Hematopoietic multipotent progenitor cell (in vitro differentiated cells): Measurements from ENCODE around the gene GVQW3. TPM values are rescaled to one million over a fixed set of nuclear protein-coding genes. Genes with fewer than 3 reads are reported as not detected.
A peak's percentile ranks its signal among the peaks of the same experiment; 100 is the strongest.

Experiments
- DNase-seq, 3 donors: peaks; one replicate each; pipeline ENCODE4 v3.0.0-alpha.2; 2011 to 2015; ENCODE audit warnings: low read depth in 2 of 3, low spot score in 2 of 3
- total RNA-seq: library from RNA; depleted of rRNA; stranded (reverse); fragments of >200 nt; gene quantifications from one replicate; pipeline ENCODE4 v1.2.3, GENCODE V29; 2012

GVQW3 gene
- 7.0 TPM for total RNA-seq

DNA sequence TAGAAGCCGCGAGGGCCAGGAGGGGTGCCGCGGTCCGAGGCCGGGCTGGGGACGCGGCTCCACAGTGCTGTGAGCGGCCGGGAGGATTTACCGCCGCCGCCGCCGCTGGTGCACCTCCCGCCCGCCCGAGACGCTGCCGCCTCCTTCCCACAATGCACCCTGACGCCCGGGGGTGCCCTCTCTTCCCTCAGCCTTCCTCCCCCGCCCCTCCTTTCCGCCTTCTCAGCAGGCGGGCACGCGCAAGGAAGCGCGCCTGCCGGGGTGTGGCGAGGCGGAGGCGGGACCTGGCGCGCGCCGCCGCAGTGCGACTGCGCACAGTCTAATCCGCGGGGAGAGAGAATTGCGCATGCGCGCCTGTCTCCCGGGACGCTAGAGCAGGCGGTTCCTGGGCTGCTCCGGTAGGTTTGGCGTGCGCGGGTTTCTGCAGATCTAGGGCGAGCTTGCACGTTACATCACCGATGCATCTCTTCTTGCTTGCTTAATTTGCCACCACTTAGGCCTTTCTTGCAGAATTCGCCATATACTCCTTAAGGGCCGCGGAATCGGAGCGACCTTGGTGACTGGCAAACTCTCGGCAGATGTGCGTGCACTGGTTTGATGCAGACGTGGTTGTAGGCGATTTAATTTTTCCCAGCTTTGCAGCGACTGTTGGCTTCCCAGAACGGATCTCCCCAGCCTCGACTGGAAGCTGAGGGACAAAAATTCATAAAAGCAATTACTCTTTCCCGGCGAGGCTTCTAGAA lies at the start of gene GVQW3, which contains the start of gene THAP12:
TSS of gene GVQW3 (plus strand) at position 347 of the 743 bp plus-strand sequence. CDS start 506 bp downstream, outside the sequence.
TSS of gene THAP12 (minus strand) at position 156 of the 743 bp plus-strand sequence. CDS start 296 bp downstream, outside the sequence.
- peak; percentile 98 to 99 (median 99) for DNase-seq

DNA sequence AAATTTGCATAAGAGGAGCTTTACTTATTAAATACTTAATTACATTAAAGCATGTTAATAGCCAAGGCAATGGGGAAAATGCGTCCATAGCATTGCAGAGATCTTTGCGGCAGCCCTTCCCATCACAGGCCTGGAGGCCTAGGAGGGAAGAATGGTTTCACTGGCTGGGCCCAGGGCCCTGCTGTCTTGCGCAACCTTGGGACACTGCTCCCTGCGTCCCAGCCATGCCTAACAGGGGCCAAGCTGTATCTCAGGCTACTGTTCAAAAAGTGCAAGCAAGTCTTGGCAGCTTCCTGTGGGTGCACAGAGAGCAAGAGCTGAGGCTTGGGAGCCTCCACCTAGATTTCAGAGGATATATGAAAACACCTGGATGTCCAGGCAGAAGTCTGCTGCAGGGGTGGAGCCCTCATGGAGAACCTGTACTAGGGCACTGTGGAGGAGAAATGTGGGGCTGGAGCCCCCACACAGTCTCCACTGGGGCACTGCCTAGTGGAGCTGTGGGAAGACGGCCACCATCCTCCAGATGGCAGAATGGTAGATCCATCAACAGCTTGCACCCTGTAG lies 46.2 kb upstream of the GVQW3 start:
- DNase-seq: no peak

- peak in 2 of 3 donors; percentile 22 to 43 for DNase-seq
Observed at GRCh38 chr11:76335842-76336241, 45.3 kb upstream of the GVQW3 start.

DNA sequence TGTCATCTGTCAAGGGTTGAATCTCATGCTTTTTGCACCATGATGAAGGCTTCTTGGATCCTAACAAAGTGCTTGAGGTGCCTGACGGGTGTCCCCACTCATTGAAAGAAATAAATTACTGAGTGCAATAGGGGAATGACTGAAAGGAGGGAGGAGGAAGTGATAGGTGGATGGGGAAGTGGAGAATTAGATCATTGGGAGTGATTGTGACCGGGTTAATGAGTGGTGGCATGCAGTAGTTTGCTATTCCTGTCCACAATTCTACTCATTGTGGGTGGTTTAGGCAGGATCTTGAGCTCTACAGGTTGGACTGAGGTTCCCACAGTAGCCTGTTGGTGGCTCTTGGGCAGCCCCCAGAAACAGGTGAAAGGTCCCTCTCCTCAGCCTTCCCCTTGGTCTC lies 44.5 kb upstream of the GVQW3 start:
- DNase-seq: no peak

DNA sequence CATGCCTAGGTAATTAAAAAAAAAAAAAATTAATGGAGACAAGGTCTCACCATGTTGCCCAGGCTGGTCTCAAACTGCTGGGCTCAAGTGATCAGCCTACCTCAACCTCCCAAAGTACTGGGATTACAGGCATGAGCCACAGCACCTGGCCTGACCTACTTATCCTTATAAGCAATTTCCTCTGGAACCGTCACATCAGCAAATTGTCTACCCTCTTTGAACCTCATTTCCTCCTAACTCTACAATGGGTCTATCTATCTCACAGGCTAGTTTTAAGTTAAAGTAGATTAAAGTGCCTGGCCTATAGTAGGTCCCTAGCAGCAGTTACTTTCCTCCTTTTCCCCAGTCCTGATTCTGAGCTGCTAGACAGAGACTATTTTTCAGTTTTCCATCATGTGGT lies 43.7 kb upstream of the GVQW3 start:
- no peak for DNase-seq

DNA sequence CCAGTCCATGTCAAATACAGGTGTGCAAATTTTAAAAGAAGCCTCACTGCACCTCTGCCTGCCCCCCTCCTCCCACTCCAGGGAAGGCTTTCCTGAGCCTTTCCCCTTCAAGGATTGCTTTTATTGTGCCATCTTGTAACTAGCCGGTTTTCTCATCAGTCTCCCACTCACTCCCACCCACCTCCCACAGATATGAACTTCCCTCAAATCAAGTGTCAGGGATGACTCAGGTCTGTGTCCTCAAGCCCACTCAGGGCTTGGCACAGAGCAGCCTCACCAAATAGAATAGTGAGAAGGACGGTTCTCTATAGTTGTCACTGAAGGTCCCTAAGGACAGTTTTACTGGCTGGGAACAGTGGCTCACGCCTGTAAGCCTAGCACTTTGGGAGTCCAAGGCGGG lies 43.2 kb upstream of the GVQW3 start:
- DNase-seq: no peak

DNA sequence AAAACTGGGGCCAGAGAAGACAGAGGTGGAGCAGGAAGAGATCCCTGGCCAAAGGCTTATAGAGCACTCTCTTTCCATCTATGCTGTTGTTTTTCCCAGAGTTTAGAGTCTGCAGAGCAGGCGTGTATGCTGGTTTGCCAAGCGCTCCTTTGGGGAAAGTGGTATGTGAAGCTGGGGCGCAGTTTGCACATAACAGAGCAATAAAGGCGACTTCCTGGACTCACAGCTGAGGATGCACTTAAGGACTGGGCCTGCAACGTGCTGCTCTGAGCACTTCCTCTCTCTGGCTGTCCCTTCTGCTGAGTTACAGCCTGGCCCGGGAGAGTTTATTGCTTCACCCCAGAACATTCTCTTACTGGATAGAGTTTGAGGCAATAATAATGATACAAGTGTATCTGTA lies 41.9 kb upstream of the GVQW3 start:
- DNase-seq: peak in 2 of 3 donors; percentile 49 to 79

DNA sequence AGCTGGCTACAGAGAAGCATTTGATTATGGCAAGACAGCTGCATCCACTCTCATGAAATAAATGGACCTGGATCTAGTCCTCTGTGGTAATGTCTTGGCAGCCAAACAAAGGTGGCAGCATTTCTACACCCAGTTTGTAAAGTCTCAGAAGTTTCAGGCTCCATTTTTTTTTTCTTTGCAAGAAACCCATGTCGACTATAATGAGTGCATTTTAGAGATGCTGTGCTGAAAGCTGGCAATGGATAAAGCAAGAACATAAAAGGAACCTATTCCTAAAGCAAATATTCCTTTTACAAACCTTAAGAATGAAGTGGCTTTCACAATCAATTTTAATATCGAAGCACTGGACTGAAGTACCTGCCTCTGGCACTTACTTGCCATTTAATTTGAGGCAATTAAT lies 33.7 kb upstream of the GVQW3 start:
- peak in 1 of 3 donors; percentile 27 for DNase-seq

DNA sequence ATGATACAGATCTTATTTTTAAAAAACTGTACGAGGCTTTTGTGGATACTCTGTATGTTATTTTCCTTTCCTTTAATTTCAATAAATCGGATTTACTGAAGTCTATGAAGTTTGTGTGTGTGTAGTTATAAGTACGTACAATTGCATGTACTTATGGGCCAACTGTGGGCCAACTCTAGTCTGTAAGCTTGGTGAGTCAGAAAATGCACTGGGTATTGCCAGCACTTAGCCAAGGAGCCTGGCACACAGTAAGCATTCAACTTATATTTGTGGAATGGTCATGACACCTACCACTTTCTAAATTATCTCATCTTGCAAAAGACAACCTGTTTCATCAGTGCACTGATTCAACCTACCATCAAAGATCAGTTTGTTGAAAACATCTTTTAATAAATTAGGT lies 32.8 kb upstream of the GVQW3 start:
- no peak for DNase-seq

GRCh38 chr11:76355172-76355571 lies 26.0 kb upstream of the GVQW3 start:
- no peak for DNase-seq

- no peak for DNase-seq
Observed at GRCh38 chr11:76361374-76361773, 19.7 kb upstream of the GVQW3 start.

DNA sequence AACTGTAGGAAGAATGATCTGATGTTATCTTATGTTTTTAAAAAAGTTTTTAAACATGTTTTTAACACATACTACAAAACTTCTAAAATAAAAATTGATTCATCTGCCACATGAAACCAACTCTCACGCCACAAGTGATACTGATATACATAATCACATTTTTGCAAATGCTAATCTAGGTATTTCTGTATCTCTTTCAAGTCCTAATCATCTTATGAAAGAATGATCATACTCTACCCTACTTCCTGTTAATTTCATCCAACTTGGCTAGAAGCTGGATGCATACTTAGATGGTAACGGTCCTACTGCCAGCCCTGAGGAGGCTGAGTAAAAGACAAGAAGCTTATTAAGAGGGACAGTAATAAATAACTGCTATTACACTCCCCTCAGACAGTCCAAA lies 19.3 kb upstream of the GVQW3 start:
- no peak for DNase-seq

- no peak for DNase-seq
Observed at GRCh38 chr11:76362716-76363115, 18.4 kb upstream of the GVQW3 start.

DNA sequence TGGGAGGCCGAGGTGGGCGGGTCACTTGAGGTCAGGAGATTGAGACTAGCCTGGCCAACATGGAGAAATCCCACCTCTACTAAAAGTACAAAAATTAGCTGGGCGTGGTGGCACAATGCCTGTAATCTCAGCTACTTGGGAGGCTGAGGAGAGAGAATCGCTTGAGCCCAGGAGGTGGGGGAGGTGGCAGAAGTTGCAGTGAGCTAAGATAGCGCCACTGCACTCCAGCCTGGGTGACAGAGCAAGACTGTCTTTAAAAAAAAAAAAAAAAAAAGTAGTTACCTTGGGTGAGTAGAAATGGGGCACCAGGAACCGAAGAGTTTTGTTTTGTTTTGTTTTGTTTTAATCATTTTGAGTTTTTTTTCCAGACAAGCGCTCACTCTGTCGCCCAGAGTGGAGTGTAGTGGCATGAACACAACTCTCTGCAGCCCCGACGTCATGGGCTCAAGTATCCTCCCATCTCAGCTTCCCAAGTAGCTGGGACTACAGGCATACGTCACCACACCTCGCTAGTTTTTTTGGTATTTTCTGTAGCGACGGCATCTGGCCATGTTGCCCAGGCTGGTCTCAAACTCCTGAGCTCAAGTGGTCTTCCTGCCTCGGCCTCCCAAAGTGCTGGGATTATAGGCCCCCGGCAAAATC lies 16.0 kb upstream of the GVQW3 start:
- no peak for DNase-seq

DNA sequence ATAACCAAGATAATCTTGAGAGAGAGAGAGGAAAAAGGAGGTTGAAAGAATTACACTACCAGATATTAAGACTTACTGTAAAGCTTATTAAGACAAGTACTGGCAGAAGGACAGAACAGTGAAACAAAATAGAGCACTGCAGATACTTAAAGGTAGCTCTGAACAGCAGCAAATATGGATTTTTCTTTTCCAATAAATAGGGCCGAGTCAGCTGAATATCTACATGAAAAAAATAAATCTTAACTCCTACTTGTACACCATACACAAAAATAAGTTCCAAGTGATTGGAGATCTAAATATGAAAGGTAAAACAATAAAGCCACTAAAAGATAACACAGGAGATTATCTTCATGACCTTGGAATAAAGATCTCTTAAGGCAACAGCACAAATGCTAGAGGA lies 12.6 kb upstream of the GVQW3 start:
- no peak for DNase-seq

GRCh38 chr11:76369406-76369805 lies 11.7 kb upstream of the GVQW3 start:
- no peak for DNase-seq

DNA sequence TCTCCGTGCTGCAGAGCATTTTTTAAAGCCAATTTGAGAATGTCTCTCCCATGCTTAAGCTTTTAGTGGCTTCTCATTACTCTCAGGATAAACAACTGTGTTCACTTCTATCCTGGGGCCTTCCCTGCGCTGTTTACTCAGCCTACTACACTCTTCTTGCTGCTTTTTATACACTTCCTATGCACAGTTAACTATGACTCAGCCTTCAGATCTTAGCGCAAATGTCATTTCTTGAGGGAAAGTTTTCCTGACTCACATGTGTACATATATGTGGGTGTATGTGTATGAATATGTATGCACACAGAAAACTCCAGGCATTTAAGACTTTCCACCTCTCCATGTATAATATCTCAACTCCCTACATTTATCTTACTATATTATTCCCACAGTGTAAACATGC lies 10.0 kb upstream of the GVQW3 start:
- DNase-seq: peak in 2 of 3 donors; percentile 48 to 67

DNA sequence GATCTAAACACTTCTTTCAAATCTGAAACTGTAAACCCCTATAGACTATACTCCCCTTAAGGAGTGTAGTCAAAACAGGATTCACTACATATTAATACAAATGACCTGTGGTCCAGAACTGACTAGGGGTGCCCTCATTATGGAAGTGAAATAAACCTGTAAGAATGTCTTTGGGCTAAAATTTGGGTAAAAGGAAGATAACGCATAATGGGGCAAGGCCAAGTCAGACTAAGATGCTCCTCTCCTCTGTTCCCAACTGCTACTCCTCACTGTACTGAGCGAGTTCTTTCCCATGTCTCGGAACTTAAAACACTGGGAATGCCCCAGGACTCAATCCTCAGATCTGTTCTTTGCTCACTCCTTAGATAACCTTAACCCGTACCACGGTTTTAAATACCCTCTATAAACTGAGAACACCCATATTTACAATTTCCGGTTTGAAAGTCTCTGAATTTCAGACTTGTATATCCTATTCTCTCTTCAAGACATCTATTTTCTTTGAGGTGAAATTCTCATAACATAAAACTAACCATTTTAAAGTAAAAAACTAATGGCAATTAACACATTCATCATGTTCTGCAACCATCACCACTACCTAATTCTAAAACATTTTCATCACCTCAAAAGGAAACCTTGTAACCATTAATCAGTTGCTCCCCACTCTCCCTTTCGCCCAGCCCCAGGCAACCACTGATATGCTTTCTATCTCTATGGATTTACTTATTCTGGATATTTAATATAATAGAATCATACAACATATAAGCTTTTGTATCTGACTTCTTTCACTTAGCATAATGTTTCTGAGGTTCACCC lies 4.2 kb upstream of the GVQW3 start:
- DNase-seq: no peak

DNA sequence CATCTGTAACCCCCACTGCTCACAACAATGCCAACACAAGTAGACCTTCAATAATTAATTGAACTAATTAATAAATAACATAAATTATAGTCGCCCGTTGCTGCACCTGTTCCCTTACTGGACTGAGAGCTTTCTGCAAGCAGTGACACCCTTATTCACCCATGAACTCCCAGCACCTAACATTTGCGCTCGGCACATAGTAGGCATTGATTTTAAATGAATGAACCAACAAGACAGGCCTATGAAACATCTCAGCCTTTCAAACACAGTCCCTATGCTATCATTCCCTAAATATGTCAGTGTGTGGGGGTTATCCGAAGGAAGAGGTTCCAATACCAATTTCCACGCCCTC lies 1.3 kb upstream of the GVQW3 start:
- DNase-seq: no peak

DNA sequence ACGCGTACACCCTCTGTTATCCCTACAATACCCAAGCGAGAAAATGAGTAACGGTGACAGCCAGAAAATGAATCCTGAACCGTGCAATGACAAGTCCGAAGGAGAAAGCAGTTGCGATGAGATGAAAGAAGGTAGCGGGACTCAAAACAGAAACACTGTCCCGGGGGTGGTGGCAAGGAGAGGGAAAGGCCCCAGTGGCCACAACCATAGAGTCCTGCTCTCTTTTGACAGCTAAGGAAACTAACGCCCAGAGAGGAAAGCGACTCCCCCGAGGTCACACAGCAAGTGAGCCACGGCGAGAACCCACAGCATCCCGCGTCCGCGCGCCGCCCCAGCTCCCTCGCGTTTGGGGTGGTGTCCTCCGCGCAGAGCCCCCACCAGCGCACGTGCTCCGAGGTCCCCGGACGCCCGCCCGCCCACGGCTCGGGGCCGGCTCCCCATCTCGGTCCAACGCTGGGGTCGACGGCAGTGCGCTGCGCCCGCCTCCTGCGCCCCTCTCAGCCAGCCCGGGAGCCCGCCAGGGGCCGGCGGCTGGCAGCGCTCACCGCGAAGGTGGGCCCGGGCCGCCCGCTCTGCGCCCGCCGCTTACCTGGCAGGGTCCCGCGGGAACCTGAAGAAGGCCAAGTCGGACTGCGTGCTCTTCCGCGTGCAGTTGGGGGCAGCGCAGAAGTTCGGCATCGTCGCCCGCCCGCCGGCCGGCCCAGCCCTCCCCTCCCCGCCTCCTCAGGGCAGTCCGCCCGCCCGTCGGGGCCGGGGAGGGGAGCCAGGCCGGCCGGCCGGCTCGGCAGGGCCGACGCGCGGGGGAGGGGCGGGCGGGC lies 755 bp upstream of the GVQW3 start:
- peak in 2 of 3 donors; percentile 21 to 29 for DNase-seq
